Keratinocyte (primary cell): ENCODE results near the gene FAM229B.

Experiments
- EZH2 ChIP-seq: IDR thresholded peaks from one replicate; pipeline ENCODE4 v1.6.1; 2012; ENCODE audit warnings: inconsistent platforms, mild to moderate bottlenecking, low read length, moderate library complexity
- TF ChIP-seq, protein P1 (sequence below), 3 experiments: IDR thresholded peaks in 1 of 3; conservative IDR thresholded peaks in 1 of 3; optimal IDR thresholded peaks in 1 of 3; 2 replicates in 2 of 3; 3 replicates in 1 of 3; pipeline versions ENCODE3 to v1.5.1; 2011; ENCODE audit warnings: low read length in 3 of 3, mild to moderate bottlenecking in 3 of 3, moderate library complexity in 2 of 3, control low read depth in 1 of 3, inconsistent platforms in 1 of 3; ENCODE audit not compliant: insufficient read depth in 2 of 3; ENCODE audit errors: extremely low read depth in 1 of 3

DNA sequence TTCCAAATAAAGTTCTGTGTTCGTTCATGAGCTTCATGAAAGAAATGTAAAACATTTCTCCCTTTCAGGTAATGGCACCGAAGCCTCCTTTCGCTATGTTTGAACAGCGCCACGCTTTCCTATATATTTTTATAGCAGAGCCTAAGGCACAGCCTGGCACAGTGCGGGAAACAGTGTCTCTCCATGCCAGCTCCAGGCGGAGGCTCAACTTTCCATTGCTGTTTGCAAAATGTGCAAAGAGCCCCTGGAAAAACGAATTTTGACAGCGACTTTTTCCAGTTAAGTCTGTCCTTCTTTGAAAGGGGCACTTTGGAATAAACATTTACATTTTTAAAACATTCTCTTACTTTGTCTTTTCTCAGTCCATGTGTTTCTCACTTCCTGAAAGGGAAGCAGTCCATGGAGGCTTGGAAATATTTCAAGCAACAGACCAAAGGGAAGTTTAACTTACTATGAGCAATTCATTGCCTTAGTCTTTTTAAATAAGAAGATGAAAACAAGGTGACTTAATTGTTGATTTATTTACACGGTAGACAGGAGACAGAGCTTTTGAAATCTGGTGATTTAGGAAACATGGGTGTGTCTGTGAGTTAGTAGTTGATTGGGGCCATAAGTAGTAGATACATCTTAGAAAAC lies 32.7 kb upstream of the FAM229B start:
- TF ChIP-seq, protein P1, sequence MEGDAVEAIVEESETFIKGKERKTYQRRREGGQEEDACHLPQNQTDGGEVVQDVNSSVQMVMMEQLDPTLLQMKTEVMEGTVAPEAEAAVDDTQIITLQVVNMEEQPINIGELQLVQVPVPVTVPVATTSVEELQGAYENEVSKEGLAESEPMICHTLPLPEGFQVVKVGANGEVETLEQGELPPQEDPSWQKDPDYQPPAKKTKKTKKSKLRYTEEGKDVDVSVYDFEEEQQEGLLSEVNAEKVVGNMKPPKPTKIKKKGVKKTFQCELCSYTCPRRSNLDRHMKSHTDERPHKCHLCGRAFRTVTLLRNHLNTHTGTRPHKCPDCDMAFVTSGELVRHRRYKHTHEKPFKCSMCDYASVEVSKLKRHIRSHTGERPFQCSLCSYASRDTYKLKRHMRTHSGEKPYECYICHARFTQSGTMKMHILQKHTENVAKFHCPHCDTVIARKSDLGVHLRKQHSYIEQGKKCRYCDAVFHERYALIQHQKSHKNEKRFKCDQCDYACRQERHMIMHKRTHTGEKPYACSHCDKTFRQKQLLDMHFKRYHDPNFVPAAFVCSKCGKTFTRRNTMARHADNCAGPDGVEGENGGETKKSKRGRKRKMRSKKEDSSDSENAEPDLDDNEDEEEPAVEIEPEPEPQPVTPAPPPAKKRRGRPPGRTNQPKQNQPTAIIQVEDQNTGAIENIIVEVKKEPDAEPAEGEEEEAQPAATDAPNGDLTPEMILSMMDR (optimal IDR thresholded peaks at IDR 0.05 in 1 of 3, IDR thresholded peaks at IDR 0.05 in 1 of 3, conservative IDR thresholded peaks at IDR 0.05 in 1 of 3; ENCODE audit: extremely low read depth in 1 of 3, insufficient read depth in 2 of 3, low read length in 3 of 3), result no peak
- no peak for TF ChIP-seq EZH2
